Measurements from ENCODE around the gene VPS13C.

GRCh38 chr15:61908241-61908640 lies 152.0 kb downstream of the VPS13C start:
- no peak for TF ChIP-seq POLR2A (IDR thresholded peaks at IDR 0.05; ENCODE audit: low read depth, low read length)
- TF ChIP-seq CTCF (IDR thresholded peaks at IDR 0.05; ENCODE audit: extremely low read depth in 1 of 2, insufficient read depth in 1 of 2, low read depth in 1 of 2, low read length in 2 of 2), result no peak
- no peak for TF ChIP-seq EZH2 (IDR thresholded peaks at IDR 0.05; ENCODE audit: borderline replicate concordance, low read depth, low read length, severe bottlenecking)
- no peak for TF ChIP-seq MAX (IDR thresholded peaks at IDR 0.05; ENCODE audit: insufficient read depth, insufficient read length)
- no peak for TF ChIP-seq POLR2AphosphoS5 (IDR thresholded peaks at IDR 0.05; ENCODE audit: insufficient read depth, low read depth, low read length)

All from endothelial cell of umbilical vein (primary cell).